ENCODE data around the gene FAM216A.
"Not testable (repeated sequence)": the region's sequence is repeated elsewhere in the genome, so short reads cannot be mapped to it uniquely, and the experiment has no call there.

FAM216A gene

DNA sequence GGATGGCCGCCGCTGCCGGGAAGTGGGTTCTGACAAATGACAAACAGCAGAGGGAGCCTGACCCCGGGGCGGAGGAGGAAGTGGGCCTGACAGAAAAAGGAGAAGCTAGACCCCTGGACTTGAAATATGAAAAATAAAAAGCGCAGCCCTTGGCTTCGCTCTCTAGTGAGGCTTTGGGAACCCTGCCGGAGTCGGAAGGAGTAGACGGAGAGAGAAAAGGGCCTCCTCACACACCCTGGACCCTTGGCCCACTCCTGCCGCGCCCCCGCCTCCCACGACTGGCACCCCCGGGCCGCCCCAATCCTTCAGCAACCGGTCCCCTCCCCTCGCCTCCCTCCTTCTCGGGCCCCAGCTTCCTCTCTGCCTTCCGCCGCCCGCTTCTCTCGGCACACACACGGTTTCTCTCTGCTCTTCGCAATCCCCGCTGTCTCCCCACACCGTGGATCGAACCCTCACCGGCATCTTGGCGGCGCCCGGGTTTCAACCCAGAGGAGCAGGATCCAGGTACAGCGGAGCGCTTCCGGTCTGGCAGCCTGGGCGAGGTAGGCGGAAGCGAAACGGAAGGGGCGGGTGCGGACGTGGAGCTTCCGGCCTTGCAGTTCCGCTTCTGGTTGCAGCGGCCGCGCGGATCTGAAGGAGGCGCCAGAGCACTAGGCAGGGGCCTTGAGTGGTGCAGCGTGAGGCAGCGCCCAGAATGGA is 18.7 kb upstream of the FAM216A start, which contains the start of gene ARPC3:
Gene ARPC3, minus strand, starts transcription at position 539 of the 699 bp plus-strand sequence. Its CDS starts 77 bp downstream, at position 462.
- no peaks in the 10 kb centered on the region for H3K27me3 ChIP-seq (ENCODE audit: control insufficient read depth, insufficient read depth, low read length)
- peak within 1 kb of the TSS; percentile 83 for H3K9ac ChIP-seq
- H3K4me3 ChIP-seq (ENCODE audit: low read depth, low read length) = peak within 1 kb of the TSS; percentile 84
- H3K36me3 ChIP-seq (ENCODE audit: control insufficient read depth, insufficient read depth, low read length) = no peaks in the 10 kb centered on the region
- no peaks in the 10 kb centered on the region for H3K4me1 ChIP-seq
- TF ChIP-seq, protein P1, sequence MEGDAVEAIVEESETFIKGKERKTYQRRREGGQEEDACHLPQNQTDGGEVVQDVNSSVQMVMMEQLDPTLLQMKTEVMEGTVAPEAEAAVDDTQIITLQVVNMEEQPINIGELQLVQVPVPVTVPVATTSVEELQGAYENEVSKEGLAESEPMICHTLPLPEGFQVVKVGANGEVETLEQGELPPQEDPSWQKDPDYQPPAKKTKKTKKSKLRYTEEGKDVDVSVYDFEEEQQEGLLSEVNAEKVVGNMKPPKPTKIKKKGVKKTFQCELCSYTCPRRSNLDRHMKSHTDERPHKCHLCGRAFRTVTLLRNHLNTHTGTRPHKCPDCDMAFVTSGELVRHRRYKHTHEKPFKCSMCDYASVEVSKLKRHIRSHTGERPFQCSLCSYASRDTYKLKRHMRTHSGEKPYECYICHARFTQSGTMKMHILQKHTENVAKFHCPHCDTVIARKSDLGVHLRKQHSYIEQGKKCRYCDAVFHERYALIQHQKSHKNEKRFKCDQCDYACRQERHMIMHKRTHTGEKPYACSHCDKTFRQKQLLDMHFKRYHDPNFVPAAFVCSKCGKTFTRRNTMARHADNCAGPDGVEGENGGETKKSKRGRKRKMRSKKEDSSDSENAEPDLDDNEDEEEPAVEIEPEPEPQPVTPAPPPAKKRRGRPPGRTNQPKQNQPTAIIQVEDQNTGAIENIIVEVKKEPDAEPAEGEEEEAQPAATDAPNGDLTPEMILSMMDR (IDR thresholded peaks at IDR 0.05) = peak; percentile 89
- peak within 1 kb of the TSS; percentile 84 for H3K27ac ChIP-seq
- peaks cover 9% of the 10 kb centered on the region for H3K79me2 ChIP-seq
- H2AFZ ChIP-seq = peak within 1 kb of the TSS; percentile 89
- peak within 1 kb of the TSS; percentile 77 for H3K4me2 ChIP-seq (ENCODE audit: low read length)
- no peaks in the 10 kb centered on the region for H3K9me3 ChIP-seq (ENCODE audit: control insufficient read depth, low read length)

DNA sequence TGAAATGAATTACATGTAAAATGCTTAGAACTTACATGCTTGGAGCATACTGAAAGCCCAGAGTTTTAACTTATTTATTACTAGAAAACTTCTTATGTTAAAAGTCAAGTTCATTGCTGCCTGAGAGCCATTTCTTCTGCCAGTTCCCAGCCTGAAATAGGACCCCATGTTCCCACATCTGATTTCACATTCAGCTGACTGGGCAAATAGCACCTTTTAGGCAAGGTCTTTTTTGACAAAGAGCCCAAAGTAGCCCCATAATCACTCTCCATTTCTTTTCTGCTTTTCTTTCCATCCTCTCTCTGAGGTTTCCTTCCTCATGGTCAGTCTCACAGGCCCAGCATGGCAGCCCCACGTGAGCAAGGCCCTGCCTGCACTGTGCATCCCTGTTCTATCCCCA is 17.4 kb upstream of the FAM216A start:
- H3K36me3 ChIP-seq (ENCODE audit: control insufficient read depth, insufficient read depth, low read length) = no peaks in the 10 kb centered on the region
- H3K4me1 ChIP-seq = no peaks in the 10 kb centered on the region
- H3K79me2 ChIP-seq = peaks cover 9% of the 10 kb centered on the region
- TF ChIP-seq, protein P1 (IDR thresholded peaks at IDR 0.05) = no peak
- no peak overlapping the region for H3K4me2 ChIP-seq (ENCODE audit: low read length)
- no peaks in the 10 kb centered on the region for H3K27me3 ChIP-seq (ENCODE audit: control insufficient read depth, insufficient read depth, low read length)
- H3K9ac ChIP-seq = no peak overlapping the region
- no peak overlapping the region for H3K4me3 ChIP-seq (ENCODE audit: low read depth, low read length)
- peak overlapping the region; percentile 84 for H3K27ac ChIP-seq
- H2AFZ ChIP-seq = peak overlapping the region; percentile 67
- H3K9me3 ChIP-seq (ENCODE audit: control insufficient read depth, low read length) = no peaks in the 10 kb centered on the region

DNA sequence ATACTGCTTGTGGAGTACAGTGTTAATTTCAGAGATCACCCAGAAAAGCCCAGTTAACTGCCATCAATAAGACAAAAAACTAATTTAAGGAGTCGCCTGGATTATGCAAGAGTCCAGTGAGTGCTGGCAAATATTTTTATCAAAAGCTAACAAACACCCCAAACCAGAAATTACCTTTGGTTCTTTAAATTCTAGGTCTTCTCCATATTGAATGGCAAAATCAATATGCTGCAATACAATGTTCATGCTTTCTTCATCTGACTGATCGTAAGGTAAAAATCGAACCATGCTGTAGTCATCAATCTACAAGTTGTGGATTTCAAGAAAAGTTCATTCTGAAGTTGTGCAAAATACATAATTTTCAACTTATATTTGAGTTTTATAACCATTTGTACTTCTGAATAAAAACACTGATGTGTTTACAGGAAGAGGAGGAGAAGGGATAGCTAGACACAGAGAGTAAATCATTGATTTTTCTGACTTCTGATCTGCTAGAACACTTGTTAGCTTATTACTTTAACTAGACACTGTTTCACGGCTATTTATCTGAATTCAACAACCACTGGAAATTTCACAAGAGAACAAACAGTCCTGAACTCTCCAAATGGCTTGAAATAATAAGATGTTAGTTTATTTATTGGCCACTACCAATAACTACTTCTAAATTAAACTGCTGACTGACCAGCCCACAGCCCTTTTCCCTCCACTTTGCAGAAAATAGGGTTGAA is 14.9 kb upstream of the FAM216A start:
- Histone ChIP-seq H3K4me1 (no peaks in the 10 kb centered on the region), H2AFZ (no peak overlapping the region), H3K27me3 (ENCODE audit: control insufficient read depth, insufficient read depth, low read length) (no peaks in the 10 kb centered on the region), H3K4me3 (ENCODE audit: low read depth, low read length) (no peak overlapping the region), H3K36me3 (ENCODE audit: control insufficient read depth, insufficient read depth, low read length) (no peaks in the 10 kb centered on the region), H3K9me3 (ENCODE audit: control insufficient read depth, low read length) (no peaks in the 10 kb centered on the region), H3K9ac (no peak overlapping the region), H3K79me2 (peaks cover 6% of the 10 kb centered on the region), H3K27ac (no peak overlapping the region), H3K4me2 (ENCODE audit: low read length) (no peak overlapping the region)
- TF ChIP-seq, protein P1 (IDR thresholded peaks at IDR 0.05) = no peak

DNA sequence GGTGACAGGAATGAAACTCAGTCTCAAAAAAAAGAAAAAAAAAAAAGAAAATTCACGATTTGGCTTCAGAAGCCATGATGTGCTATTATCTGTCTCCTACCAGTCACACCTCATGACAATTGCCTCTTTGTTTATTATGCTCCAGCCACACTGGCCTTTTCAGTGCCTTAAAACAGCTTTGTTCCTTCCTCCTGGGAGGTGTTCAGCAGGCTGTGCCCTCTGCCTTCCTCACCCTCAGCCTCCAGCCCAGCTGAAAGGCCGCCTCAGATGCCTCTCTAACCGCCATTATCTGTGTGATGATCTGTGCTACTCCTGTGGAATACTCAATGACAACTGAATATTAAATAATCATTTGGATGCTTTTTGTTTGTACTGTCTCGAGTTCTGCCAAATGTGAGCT is 9.9 kb upstream of the FAM216A start:
- no peak overlapping the region for H3K4me3 ChIP-seq (ENCODE audit: low read depth, low read length)
- TF ChIP-seq, protein P1 (IDR thresholded peaks at IDR 0.05) = no peak
- no peaks in the 10 kb centered on the region for H3K4me1 ChIP-seq
- no peaks in the 10 kb centered on the region for H3K36me3 ChIP-seq (ENCODE audit: control insufficient read depth, insufficient read depth, low read length)
- no peaks in the 10 kb centered on the region for H3K79me2 ChIP-seq
- H3K9ac ChIP-seq = no peak overlapping the region
- H2AFZ ChIP-seq = no peak overlapping the region
- H3K9me3 ChIP-seq (ENCODE audit: control insufficient read depth, low read length) = no peaks in the 10 kb centered on the region
- H3K4me2 ChIP-seq (ENCODE audit: low read length) = no peak overlapping the region
- H3K27me3 ChIP-seq (ENCODE audit: control insufficient read depth, insufficient read depth, low read length) = no peaks in the 10 kb centered on the region
- no peak overlapping the region for H3K27ac ChIP-seq

DNA sequence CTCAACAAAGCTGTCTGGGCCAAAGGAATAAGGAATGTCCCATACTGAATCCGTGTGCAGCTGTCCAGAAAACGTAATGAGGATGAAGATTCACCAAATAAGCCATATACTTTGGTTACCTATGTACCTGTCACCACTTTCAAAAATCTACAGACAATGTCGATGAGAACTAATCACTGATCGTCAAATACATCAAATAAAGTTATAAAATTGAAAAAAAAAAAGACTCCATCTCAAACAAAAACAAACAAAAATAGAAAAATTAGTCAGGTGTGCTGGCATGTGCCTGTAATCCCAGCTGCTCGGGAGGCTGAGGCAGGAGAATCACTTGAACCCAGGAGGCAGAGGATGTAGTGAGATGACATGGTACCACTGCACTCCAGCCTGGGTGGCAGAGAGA is 7.5 kb upstream of the FAM216A start:
- not testable (repeated sequence) for H2AFZ ChIP-seq; H3K4me2 ChIP-seq (ENCODE audit: low read length)

More for the DNA sequence above, 7.5 kb upstream of the FAM216A start:
- not testable (repeated sequence) for H3K4me1 ChIP-seq; H3K9ac ChIP-seq; H3K27me3 ChIP-seq (ENCODE audit: control insufficient read depth, insufficient read depth, low read length); H3K36me3 ChIP-seq (ENCODE audit: control insufficient read depth, insufficient read depth, low read length); H3K9me3 ChIP-seq (ENCODE audit: control insufficient read depth, low read length); H3K4me3 ChIP-seq (ENCODE audit: low read depth, low read length); H3K27ac ChIP-seq; H3K79me2 ChIP-seq
